ENCODE measurements around the gene TSPYL6. TPM values are rescaled to one million over a fixed set of nuclear protein-coding genes. Genes with fewer than 3 reads are reported as not detected.

Gene TSPYL6
- total and polyA plus RNA-seq, 2 donors (not counting 3 experiments of a cell fraction or from before 2014, with no cell fraction given), result 0.03 TPM; not detected in 1

DNA sequence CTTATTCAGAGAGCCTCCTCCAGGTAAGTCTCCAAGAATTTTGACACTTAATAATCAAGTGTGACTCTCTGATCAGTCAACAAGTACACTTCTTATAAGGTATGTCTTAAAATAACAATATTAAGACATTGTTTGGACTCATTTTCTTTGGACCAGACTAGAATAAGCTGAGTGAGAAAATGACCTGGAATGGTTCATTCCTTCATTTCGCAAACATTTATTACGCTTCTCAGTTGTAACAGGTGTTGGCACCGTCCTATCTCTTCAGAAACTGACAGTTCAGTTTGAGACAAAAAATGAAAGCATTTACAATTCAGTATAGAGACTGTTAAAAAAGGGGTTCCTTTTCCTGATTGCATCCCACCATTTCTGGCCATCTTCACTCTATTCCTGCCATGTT is 46.6 kb downstream of the TSPYL6 start:
- ChIA-PET CTCF (interaction anchor here (1.6 to 2.1 kb wide), 2 partner anchors 14 to 495 kb away, joined by 3 to 5 read pairs; no protein-coding TSS in a partner anchor), POLR2A (no interaction called here)
- no peak overlapping the region for H3K27ac ChIP-seq (ENCODE audit: insufficient read depth, low read depth, low read length)
- no peak overlapping the region for H2AFZ ChIP-seq (ENCODE audit: low read depth, low read length)
- no peaks in the 10 kb centered on the region for H3K9me1 ChIP-seq (replicated peaks; ENCODE audit: control insufficient read depth, extremely low read depth, insufficient read depth, low read length)
- dilution Hi-C loops (cut with MboI; ENCODE audit: extremely low pct_ligation_motif_present, low sequenced_read_pairs), result no loop called here
- BruUV-seq (replicated peaks), result no TSS peak
- no peaks in the 10 kb centered on the region for H3K36me3 ChIP-seq (ENCODE audit: control insufficient read depth in 2 of 2, extremely low read depth in 1 of 2, insufficient read depth in 2 of 2, low read length in 2 of 2)
- no peaks in the 10 kb centered on the region for H4K20me1 ChIP-seq (replicated peaks; ENCODE audit: control insufficient read depth, extremely low read depth, insufficient read depth, low read length)
- peaks cover 7% of the 10 kb centered on the region for H3K4me1 ChIP-seq (ENCODE audit: control insufficient read depth, extremely low read depth, insufficient read depth, low read length)
- no peak overlapping the region for H3K4me3 ChIP-seq (replicated peaks in 1 of 3; ENCODE audit: insufficient read depth in 1 of 3, low read depth in 1 of 3, low read length in 3 of 3)
- no peaks in the 10 kb centered on the region for H3K9me3 ChIP-seq (replicated peaks; ENCODE audit: control insufficient read depth, insufficient read depth, low read length)
- TF ChIP-seq CTCF (IDR thresholded peaks at IDR 0.05; ENCODE audit: extremely low read depth in 1 of 2, insufficient read depth in 1 of 2, low read depth in 1 of 2, low read length in 2 of 2), result no peak
- no peak for TF ChIP-seq POLR2AphosphoS5 (IDR thresholded peaks at IDR 0.05; ENCODE audit: insufficient read depth, low read depth, low read length)
- no peak for TF ChIP-seq POLR2A (IDR thresholded peaks at IDR 0.05; ENCODE audit: low read depth, low read length)
- no peak for TF ChIP-seq JUN (IDR thresholded peaks at IDR 0.05; ENCODE audit: borderline replicate concordance, insufficient read depth, insufficient read length, low read depth)
- TF ChIP-seq MYC (IDR thresholded peaks at IDR 0.05; ENCODE audit: low read depth, low read length), result no peak
- no peak overlapping the region for H3K9ac ChIP-seq (replicated peaks; ENCODE audit: extremely low read depth, insufficient read depth, low read length)
- no peak for DNase-seq (ENCODE audit: low read depth, low spot score)
- intact Hi-C loops (cut with micrococcal nuclease), result loop anchor here (5.0 to 10.0 kb wide), 3 partner anchors 208 to 495 kb away; no protein-coding TSS in a partner anchor
- no peaks in the 10 kb centered on the region for H3K79me2 ChIP-seq (ENCODE audit: control insufficient read depth, insufficient read depth, low read length)
- no peak overlapping the region for H3K4me2 ChIP-seq (ENCODE audit: insufficient read depth, low read length)
- no peaks in the 10 kb centered on the region for H3K27me3 ChIP-seq (ENCODE audit: control insufficient read depth in 2 of 2, insufficient read depth in 2 of 2, low read length in 2 of 2)
- FAIRE-seq, result no peak
